Activated CD8-positive, alpha-beta memory T cell treated with anti-CD3 and anti-CD28 coated beads for 48 hours (primary cell): ENCODE results near the gene ZNF487.
"Not testable (repeated sequence)": the region's sequence is repeated elsewhere in the genome, so short reads cannot be mapped to it uniquely, and the experiment has no call there.

Experiments
- DNase-seq, 3 experiments: peaks; one replicate each; pipeline ENCODE4 v3.0.0-alpha.2; 2020; ENCODE audit warnings: low read depth in 2 of 3, low spot score in 2 of 3

Gene ZNF487

DNA sequence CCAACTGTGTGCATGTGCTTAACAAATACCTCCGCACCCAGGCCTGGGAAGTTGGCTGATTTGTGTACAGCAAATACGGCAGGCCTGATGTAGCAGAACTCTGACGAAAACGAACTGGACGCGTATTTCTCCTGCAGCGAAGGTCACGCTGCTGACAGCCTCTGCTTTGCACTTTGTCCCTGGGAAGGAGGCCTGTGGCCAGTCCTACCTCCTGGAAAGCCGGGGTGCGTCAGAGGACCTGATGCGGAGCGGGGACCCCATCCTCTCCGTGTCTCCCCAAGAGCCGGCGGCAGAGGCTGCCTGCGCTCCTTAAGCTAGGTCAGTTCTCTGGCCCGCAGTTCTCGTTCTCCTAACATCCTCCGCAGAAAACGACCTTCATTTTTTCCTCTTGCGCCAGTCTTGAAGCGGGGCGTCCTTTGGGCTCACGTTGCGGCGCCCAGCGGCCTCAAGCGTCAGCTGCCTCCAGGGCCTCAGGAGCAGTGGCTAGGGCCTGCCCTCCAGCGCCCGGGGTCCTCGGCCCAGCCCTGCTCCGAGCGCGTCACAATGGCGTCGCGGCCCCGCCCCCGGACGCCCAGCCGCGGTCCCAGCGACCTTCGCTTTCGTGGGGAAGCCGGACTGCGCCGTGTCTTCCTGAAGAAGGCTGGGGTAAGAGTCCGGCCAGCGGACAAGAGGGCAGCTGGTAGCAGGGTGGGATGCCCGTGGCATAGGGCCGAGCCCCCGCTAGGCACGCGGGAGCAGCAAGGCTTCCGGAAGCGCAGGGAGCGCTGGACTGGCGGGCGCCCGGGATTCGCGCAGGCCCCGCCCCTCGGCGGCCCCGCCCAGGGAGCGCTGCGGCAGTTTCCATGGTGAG is at the start of gene ZNF487:
Gene ZNF487 (plus strand): TSS at position 821 of the 850 bp plus-strand sequence. CDS start 38,703 bp downstream, outside the sequence.
- peak; percentile 72 to 82 (median 79) for DNase-seq

DNA sequence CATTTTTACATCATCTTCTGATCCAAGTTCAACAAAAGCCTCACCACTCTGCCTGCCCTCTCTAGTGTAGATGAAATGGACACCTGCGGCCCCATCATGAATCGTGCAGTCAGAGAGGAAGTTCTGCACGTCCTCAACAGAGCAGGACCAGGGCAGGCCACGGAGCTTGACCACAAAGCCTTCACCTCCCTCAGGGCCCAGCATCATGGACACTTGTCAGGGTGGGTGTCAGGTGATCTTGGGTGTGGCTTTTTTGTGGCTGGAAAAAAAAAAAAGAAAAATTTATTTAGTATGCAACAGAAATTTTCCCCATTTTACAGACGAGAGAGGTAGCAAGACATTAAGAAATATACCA is 49.3 kb upstream of the ZNF487 start:
- no peak for DNase-seq

DNA sequence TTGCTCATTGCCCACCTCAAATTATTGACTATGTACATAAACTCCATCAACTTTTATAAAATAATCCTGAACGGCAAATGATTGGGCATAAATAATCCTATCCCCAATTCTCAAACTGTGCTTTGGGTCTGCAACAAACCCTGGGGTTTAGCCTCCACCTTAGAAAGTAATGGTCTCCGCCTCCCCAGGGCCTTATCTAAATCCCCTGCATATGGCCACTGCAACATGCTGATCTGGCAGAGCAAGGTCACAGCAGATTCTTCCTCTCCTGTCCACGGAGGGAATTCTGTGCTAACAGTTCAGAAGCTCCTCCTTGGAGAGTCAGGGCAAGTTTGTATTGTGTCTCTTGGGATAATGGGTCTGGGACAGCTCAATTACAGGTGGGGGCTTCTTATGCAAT is 47.0 kb upstream of the ZNF487 start:
- no peak for DNase-seq

DNA sequence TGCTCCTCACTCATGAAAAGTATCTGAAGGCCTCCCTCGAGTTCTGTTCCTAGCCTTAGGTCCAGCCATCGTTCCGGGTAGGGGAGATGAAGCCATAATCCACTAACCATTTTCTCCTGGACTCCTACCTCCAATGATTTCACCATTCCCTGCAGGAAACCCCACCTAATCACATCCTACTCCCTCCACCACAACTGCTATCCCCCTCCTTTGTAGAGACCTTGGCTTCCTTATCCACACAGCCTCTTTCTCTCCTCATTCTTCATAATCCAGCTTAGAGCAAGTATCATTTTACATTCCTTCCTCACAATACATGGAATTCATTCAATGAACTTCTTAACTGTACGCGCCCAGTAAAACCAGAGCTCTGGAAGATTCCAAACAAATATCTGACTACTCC is 46.6 kb upstream of the ZNF487 start:
- DNase-seq, result no peak

DNA sequence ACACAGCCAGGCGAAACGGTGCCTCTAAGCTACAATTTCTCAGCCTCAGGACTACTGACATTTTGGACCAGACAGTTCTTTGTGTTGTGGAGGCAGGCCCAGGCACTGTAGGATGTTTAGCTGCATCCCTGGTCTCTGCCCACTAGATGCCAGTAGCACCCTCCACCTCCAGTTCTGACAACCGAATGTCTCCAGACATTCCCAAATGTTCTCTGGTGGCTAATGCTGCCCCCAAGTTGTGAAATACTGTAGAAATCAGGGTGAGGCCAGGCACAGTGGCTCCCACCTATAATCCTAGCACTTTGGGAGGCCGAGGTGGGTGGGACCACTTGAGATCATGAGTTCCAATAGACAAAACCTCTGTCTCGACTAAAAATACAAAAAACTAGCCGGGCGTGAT is 46.2 kb upstream of the ZNF487 start:
- DNase-seq, result no peak

DNA sequence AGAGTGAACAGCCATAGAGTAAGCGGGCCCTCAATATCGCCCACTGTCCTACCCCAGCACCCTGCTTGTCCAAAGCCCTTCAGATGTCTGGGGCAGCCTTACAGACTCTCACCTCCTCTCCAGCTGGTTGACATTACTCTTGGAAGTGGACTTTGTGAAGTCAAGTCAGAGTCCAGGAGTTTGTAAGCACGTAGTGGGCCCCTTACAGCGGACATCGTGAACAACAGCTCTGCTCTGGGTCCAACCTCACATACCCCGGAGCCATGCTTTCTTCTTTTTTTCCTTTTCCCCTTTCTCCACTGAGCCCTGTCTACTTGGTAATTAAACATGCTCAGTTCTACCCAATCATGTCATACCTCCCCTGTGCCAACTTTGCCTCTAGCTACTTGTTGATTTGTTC is 45.4 kb upstream of the ZNF487 start:
- no peak for DNase-seq

DNA sequence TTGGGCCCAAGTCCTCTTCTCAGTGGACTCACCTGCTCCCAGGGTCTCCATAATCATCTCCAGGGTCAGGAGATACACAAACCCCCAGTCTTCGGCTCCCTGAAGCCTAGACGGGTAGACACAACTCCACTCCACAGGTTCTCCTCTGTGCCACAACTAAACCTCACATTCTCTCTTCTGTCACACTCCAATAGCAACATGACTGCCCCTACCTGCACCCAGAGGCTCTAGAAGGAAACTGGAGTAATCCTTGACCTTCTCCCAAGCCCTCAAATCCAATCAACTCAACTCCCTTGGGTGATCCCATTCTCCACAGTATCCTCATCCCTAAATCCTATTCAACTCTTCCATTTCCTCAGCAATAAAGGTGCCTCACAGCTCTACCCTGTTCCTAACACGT is 44.2 kb upstream of the ZNF487 start:
- DNase-seq, result no peak

DNA sequence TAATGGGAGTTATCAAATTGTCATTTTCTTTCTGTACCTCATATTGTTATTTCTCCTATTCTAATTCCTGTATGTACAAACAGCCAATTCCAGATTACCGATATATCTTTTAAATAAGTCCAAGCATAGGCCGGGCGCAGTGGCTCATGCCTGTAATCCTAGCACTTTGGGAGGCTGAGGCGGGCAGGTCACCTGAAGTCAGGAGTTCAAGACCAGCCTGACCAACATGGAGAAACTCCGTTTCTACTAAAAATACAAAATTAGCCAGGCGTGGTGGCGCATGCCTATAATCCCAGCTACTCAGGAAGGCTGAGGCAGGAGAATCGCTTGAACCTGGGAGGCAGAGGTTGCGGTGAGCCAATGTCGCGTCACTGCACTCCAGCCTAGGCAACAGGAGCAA is 43.7 kb upstream of the ZNF487 start:
- not testable (repeated sequence) for DNase-seq

DNA sequence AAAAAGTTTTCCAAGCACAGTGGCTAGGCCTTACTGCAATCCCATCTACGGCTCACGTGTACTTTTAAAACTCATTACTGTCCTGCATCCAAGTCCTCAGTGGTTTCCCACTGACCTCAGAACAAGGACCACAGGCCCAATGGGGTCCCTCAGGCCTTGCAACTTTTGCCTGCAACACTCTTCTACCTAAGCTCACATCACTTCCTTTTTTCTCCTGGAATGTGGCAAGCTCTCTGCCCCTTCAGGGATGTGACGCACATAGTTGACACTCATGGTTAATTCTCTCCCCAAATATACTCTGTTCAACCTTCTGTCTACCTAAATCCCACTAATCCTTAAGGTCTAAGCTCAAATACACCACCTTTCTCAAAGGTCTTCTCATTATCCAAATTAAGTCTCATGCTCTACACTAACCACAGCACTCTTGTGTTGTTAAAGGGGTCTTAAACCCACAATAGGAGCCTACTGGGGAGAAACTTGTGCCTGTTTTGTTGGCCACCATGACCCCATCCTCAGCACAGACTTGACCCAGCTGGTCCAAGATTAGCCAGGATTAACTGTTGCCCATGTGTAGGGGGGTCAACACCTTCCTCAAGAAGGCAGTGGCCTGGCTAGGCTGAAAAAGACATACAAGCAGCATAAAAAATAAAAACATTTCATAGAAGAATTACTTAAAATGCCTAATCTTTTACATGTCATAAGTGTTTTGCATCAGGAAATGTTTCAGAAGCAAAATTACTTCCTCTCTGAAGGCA is 43.1 kb upstream of the ZNF487 start:
- DNase-seq, result no peak

DNA sequence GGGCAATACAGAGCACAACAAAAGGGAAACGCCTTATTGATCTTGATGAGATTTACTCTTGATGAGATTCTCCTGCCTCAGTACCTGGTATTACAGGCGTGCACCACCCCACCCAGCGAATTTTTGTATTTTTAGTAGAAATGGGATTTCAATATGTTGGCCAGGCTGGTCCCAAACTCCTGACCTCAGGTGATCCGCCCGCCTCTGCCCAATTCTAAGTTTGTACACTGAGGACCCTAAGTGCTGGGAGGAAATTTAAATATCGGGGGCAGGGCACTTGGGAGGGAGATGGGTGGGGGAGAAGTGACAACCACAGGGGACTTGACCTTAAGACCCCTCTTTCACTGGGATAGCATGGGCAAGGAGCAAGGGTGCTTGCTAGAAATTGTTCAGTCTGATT is 42.0 kb upstream of the ZNF487 start:
- no peak for DNase-seq

DNA sequence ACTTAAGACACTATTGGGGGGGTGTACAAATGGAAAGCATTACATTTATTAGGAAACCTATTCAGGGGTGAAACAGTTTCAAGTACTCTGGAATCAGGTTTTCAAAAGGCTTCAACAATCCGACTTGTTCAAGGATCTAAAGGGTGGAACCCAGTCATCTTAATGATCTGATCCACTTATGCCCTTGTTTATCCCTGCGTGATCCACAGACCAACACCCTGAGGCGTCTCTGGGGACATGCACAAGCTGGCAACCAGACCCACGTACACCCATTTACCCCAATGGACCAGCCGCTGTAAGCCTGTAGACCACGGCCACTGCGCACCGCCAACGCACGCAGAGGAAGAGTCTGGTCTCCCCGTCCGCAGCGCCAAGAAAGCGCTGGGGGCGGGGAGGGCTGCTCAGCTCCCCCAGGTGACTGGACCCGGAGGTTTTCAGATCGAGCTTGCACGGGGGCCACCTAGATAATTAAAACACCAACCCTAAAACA is 41.3 kb upstream of the ZNF487 start:
- no peak for DNase-seq

DNA sequence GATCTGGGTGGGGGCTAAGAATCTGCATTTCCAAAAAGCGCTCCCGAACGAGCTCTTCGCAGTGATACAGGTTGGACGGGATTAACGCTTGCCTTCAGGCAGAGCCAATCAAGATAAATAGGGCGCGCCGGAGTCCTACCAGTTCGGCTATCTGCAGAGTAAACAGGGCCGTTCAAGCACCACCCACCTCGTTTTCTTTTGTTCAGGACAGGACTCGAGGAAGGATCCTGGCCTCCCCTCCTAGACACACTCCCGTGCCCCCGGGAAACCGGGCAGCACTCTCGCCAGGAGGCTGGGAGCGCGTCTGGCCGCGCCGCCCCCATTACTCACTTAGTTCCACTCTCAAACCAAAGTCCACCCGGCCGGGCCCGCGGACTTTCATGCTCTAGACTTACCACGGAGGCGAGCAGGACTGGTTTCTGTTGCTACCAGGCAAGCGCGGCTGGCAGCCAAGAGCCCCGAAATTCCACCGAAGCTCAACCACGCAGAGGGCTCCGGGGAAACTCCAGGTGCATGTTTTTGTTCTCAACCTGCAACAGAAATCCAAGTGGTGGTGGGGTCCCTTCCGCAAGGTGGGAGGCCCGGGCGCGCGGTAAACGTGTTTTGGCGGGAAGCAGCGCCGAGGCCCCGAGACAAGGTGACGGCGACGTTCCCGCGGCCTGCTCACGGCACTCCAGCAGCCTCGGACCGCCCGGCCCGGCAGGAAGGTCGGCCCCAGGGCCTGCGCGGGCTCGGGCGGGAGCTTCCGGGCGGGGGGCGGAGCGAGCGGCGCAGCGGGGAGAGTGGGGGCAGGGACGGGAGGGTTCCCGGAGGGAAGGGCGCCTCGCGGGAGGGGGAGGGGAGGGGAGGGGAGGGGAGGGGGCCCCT is 40.6 kb upstream of the ZNF487 start:
- DNase-seq, result peak in 2 of 3 experiments; percentile 66 to 71

DNA sequence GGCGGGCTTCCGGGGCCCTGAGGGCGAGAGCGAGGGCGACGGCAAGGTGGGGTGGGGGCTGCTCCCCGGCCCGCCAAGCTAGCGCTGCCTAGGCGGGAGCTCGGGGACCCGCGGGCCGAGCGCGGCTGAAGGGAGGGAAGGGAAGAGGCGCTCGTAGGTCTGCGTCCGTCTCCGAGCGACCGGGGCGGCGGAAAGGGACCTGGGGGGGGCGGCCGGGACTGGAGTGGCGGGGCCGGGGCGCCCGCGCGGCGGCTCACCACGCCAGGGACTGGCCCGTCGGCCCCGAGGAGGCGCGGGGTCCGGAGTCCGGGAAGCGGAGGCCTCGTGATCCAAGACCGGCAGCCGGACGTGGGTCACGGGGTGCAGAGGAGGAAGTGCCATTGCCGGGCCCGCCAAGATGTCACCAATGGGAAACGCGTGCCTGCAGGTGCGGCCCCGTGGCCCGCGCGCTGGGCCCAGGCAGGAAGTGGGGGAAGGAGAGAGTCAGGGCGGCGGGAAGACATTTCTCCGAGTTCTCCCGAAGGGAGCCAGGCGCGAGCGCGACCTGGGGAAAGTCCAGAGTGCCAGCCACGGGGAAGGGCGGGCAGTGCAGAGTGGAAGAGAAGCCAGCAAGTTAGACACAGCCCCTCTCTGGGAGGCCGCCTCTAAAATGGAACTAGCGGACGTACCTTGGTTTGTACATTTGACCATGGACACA is 39.8 kb upstream of the ZNF487 start:
- DNase-seq, result peak; percentile 70 to 79 (median 78)

DNA sequence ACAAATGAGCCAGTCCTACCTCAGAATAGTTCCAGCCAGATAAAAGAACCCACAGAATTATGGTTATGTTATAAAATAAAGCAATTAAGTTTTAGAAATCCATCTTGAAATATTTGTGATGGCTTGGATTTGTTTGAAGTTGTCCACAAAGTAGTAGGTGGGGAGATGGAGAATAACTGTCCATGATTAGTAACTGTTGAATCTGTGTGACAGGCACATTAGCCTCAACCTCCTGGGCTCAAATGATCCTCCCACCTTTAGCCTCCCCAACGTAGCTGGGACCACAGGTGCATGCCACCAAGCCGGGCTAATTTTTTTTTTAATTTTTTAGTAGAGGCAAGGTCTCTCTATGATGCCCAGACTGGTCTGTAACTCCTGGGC is 38.0 kb upstream of the ZNF487 start:
- DNase-seq, result no peak

DNA sequence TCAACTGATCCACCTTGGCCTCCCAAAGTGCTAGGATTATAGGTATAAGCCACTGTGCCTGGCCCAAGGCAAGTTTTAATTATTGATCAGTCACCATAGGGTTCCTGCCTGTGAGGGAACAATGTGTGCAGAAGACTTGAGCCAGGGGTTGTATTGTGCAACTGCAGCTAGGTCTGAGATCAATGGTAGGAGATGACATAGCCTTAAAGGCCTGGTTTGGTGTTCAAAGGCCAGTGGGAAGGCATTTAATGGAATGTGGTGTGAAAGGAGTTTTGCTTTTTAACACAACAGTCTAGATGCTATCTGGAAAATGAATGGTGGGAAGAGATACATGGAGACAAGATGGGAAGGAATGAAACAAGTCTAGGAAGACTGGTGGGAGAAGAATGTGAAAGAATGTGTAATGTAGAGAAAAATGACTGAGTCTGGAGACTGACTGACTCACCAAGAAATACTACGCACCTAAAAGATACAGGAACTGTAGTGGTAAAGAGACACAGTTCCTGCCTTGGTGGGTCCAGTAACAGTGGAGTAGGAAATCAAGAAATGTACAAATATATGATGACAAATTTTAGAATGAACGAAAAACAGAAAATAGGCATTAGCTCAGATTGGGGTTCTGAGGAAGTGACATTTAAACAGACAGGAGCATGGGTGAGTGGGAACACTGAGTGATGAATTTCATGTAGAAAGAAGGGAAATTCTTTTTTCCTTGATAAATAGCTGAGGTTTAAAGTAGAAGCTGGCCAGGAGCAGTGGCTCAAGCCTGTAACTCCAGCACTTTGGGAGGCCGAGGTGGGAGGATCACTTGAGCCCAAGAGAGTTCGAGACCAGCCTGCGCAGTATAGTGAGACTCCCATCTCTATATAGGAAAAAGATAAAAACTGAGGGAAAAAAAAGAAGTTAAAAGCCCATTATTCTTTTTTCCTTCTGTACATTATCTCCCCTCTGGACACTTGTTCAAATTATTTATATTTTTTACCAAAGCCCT is 37.3 kb upstream of the ZNF487 start:
- DNase-seq, result no peak

DNA sequence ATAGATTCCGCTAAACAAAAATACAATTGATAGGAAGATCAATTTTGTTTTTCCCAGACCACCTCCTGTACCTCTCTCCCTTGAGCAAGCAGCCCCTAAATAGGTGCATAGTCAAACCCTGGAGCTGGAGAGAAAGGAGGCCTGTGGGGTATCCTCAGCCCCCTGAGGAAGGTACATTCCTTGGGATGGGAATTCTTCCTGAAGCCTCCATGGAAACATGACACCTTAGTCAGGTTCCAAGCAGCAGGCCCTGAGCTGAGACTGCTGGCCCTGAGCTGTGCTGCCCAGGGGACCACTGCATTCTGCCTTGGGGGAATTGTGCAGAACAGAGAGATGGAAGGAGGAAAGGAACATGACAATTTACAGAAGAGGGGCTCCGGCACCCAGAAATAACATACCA is 35.3 kb upstream of the ZNF487 start:
- DNase-seq, result no peak

DNA sequence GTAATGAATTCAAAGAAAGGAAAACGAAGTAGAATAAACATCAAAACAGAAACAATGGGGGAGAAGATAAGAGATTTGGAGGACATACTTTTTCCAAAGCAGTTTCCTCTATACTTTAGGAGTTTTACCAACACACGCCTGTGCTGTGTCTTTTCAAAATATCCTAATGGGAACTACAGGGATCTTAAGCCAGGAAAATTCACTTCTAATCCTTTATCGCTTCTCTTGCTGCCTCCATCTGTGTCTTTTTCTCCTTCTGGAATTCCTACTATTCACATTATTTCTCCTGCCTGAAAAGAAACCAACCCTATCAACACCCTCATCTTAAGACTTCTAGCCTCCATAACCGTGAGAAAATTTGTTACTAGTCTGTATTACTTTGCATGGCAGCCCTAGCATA is 34.7 kb upstream of the ZNF487 start:
- no peak for DNase-seq

DNA sequence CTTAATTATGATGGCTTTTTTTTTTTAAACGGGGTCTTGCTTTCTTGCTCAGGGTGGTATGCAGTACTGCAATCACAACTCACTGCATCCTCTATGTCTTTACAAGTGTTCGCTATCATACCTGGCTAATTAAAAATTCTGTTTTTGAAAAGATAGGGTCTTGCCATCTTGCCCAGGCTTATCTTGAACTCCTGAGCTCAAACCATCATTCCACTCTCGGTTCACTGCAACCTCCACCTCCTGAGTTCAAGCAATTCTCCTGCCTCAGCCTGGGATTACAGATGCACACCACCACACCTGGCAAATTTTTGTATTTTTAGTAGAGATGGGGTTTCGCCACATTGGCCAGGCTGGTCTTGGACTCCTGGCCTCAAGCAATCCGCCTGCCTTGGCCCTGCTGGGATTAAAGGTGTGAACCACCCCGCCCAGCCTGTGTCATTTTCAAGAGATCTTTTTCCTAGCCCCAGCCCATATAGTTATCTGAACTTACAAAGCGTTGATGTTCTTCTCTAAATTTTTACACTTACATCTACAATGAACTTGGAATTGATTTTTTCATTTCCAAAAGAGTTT is 33.9 kb upstream of the ZNF487 start:
- DNase-seq, result no peak
